HG03108 (cell line): ENCODE measurements around the gene APC2.

Experiments used
- ATAC-seq: cut with Tn5 transposase; IDR thresholded peaks from one replicate; pipeline ENCODE4 v1.9.1; 2021; ENCODE audit warnings: moderate library complexity; ENCODE audit not compliant: unreplicated experiment

Gene APC2

GRCh38 chr19:1446713-1447481 lies 3.0 kb upstream of the APC2 start:
- ATAC-seq, result no peak

- ATAC-seq, result no peak
These were observed 2.4 kb upstream of the APC2 start for GRCh38 chr19:1447504-1447903.

GRCh38 chr19:1447944-1448343 lies 2.0 kb upstream of the APC2 start:
- ATAC-seq, result no peak

- ATAC-seq, result no peak
These were observed 1.1 kb downstream of the APC2 start for GRCh38 chr19:1450735-1451731.

GRCh38 chr19:1451916-1452801 lies 2.2 kb downstream of the APC2 start:
- no peak for ATAC-seq

GRCh38 chr19:1452802-1453524 lies 3.0 kb downstream of the APC2 start:
- ATAC-seq, result no peak

GRCh38 chr19:1453525-1454364 lies 3.8 kb downstream of the APC2 start:
- ATAC-seq, result no peak

GRCh38 chr19:1455002-1455335 lies 5.0 kb downstream of the APC2 start:
- ATAC-seq, result no peak

GRCh38 chr19:1455336-1456120 lies 5.6 kb downstream of the APC2 start:
- ATAC-seq, result no peak

- ATAC-seq, result no peak
These were observed 6.4 kb downstream of the APC2 start for GRCh38 chr19:1456121-1456900.

GRCh38 chr19:1457031-1457739 lies 7.3 kb downstream of the APC2 start:
- ATAC-seq, result no peak

- no peak for ATAC-seq
These were observed 8.0 kb downstream of the APC2 start for GRCh38 chr19:1457892-1458291.

- ATAC-seq, result no peak
These were observed 9.6 kb downstream of the APC2 start for GRCh38 chr19:1459479-1459878.

- no peak for ATAC-seq
These were observed 10.4 kb downstream of the APC2 start for GRCh38 chr19:1460033-1460995.

GRCh38 chr19:1461862-1462261 lies 11.9 kb downstream of the APC2 start:
- no peak for ATAC-seq
